Ishikawa (cell line): Measurements from ENCODE around the gene APC2.

Experiments
- CEBPB ChIP-seq: IDR thresholded peaks from 2 replicates; pipeline ENCODE4 v1.6.1; 2012
- CREB1 ChIP-seq: IDR thresholded peaks from 2 replicates; pipeline ENCODE4 v1.6.1; 2012; ENCODE audit warnings: low read depth
- EGR1 ChIP-seq: IDR thresholded peaks from 2 replicates; pipeline ENCODE4 v1.6.1; 2012
- EP300 ChIP-seq: IDR thresholded peaks from 2 replicates; pipeline ENCODE4 v1.6.1; 2012; ENCODE audit warnings: borderline replicate concordance
- FOXM1 ChIP-seq: IDR thresholded peaks from 2 replicates; pipeline ENCODE4 v1.6.1; 2012; ENCODE audit warnings: low read depth, borderline replicate concordance
- MAX ChIP-seq: IDR thresholded peaks from 2 replicates; pipeline ENCODE4 v1.6.1; 2012
- NFIC ChIP-seq: IDR thresholded peaks from 2 replicates; pipeline ENCODE4 v1.6.1; 2012
- RAD21 ChIP-seq: IDR thresholded peaks from 2 replicates; pipeline ENCODE4 v1.6.1; 2012; ENCODE audit warnings: low read depth
- REST ChIP-seq: IDR thresholded peaks from 2 replicates; pipeline ENCODE4 v1.6.1; 2012; ENCODE audit warnings: low read depth, mild to moderate bottlenecking
- TAF1 ChIP-seq: IDR thresholded peaks from 2 replicates; pipeline ENCODE4 v1.6.1; 2012; ENCODE audit warnings: low read depth, mild to moderate bottlenecking
- TCF12 ChIP-seq: IDR thresholded peaks from 2 replicates; pipeline ENCODE4 v1.6.1; 2012; ENCODE audit warnings: low read depth
- TEAD4 ChIP-seq: IDR thresholded peaks from 2 replicates; pipeline ENCODE4 v1.6.1; 2012
- USF1 ChIP-seq: IDR thresholded peaks from 2 replicates; pipeline ENCODE4 v1.6.1; 2012
- YY1 ChIP-seq: IDR thresholded peaks from 2 replicates; pipeline ENCODE4 v1.6.1; 2012; ENCODE audit warnings: low read depth
- ZBTB7A ChIP-seq: IDR thresholded peaks from 2 replicates; pipeline ENCODE4 v1.6.1; 2012; ENCODE audit warnings: low read depth

APC2 gene

GRCh38 chr19:1412323-1412923, 37.5 kb upstream of the APC2 start:
- TF ChIP-seq TCF12 (no peak), RAD21 (no peak), CREB1 (no peak)

- TF ChIP-seq ZBTB7A = no peak
- no peak for TF ChIP-seq FOXM1
- TF ChIP-seq EGR1 = no peak
- no peak for TF ChIP-seq TAF1
- no peak for TF ChIP-seq USF1
Observed at GRCh38 chr19:1412995-1413800, 36.7 kb upstream of the APC2 start.

- TF ChIP-seq MAX (no peak), YY1 (no peak), TCF12 (no peak), ZBTB7A (no peak), RAD21 (no peak), TEAD4 (no peak), CEBPB (no peak), USF1 (no peak), EP300 (no peak), FOXM1 (no peak)
Observed at GRCh38 chr19:1416014-1416841, 33.7 kb upstream of the APC2 start.

- TF ChIP-seq RAD21 (no peak), USF1 (no peak), MAX (no peak)
Observed at GRCh38 chr19:1417145-1417544, 32.8 kb upstream of the APC2 start.

- TF ChIP-seq CREB1 (no peak), EGR1 (no peak), MAX (no peak), TAF1 (no peak), FOXM1 (no peak), NFIC (no peak), TEAD4 (no peak), EP300 (no peak), USF1 (no peak)
Observed at GRCh38 chr19:1417681-1418495, 32.0 kb upstream of the APC2 start.

- TF ChIP-seq TEAD4 = no peak
- TF ChIP-seq RAD21 = no peak
- TF ChIP-seq REST = no peak
- no peak for TF ChIP-seq CEBPB
- no peak for TF ChIP-seq NFIC
- no peak for TF ChIP-seq USF1
- no peak for TF ChIP-seq TCF12
- TF ChIP-seq EGR1 = no peak
- no peak for TF ChIP-seq ZBTB7A
- TF ChIP-seq FOXM1 = no peak
- no peak for TF ChIP-seq MAX
- TF ChIP-seq EP300 = no peak
- no peak for TF ChIP-seq CREB1
- TF ChIP-seq TAF1 = no peak
- TF ChIP-seq YY1 = no peak
Observed at GRCh38 chr19:1418496-1418775, 31.5 kb upstream of the APC2 start.
